HepG2 (cell line): ENCODE results near the gene NOL12. TPM values are rescaled to one million over a fixed set of nuclear protein-coding genes. Genes with fewer than 3 reads are reported as not detected.

Experiments used
- BCL6 ChIP-seq: IDR thresholded peaks from 2 replicates; pipeline ENCODE4 v1.6.1; 2016; ENCODE audit warnings: missing genetic modification reagents, missing compliant biosample characterization
- HDAC1 ChIP-seq: sonication (generic); formaldehyde crosslinking; IDR thresholded peaks from 2 replicates; pipeline ENCODE4 v1.5.1; 2020; ENCODE audit warnings: mild to moderate bottlenecking, missing genetic modification reagents
- HDAC6 ChIP-seq: fragments of 200-600 bp; sonication (generic); IDR thresholded peaks from 2 replicates; pipeline ENCODE4 v1.7.0; 2017; ENCODE audit warnings: mild to moderate bottlenecking, antibody characterized with exemption, low read length, low read depth
- HOXD1 ChIP-seq: sonication (generic); formaldehyde crosslinking; IDR thresholded peaks from 2 replicates; pipeline ENCODE4 v1.5.0; 2020; ENCODE audit warnings: missing genetic modification reagents
- KDM2A ChIP-seq: sonication (generic); formaldehyde crosslinking; IDR thresholded peaks from 2 replicates; pipeline ENCODE4 v1.4.0; 2020; ENCODE audit warnings: low read depth, missing genetic modification reagents, borderline replicate concordance
- KLF16 ChIP-seq, 2 experiments: sonication (generic) in 1 of 2; formaldehyde crosslinking in 1 of 2; IDR thresholded peaks; 2 replicates each; pipeline versions ENCODE4 v1.6.1 to v1.8.0; 2016 to 2023; ENCODE audit warnings: missing genetic modification reagents in 2 of 2, missing compliant biosample characterization in 1 of 2
- LCORL ChIP-seq, 2 experiments: fragments of 450-650 bp in 1 of 2; sonication (generic) in 1 of 2; formaldehyde crosslinking in 1 of 2; IDR thresholded peaks; 2 replicates each; pipeline versions ENCODE4 v1.5.0 to v1.6.1; 2017 to 2020; ENCODE audit warnings: antibody characterized with exemption in 1 of 2, missing genetic modification reagents in 1 of 2
- MAFK ChIP-seq, 2 experiments: IDR thresholded peaks in 1 of 2; conservative IDR thresholded peaks in 1 of 2; 2 replicates each; pipeline ENCODE4 v1.6.1; 2011; ENCODE audit warnings: improper control_type of control experiment in 2 of 2, low read length in 2 of 2
- PAXIP1 ChIP-seq: sonication (generic); formaldehyde crosslinking; conservative IDR thresholded peaks from 2 replicates; pipeline ENCODE4 v1.4.0; 2020; ENCODE audit warnings: mild to moderate bottlenecking, missing genetic modification reagents, moderate library complexity
- PHF8 ChIP-seq: sonication (generic); formaldehyde crosslinking; IDR thresholded peaks from 2 replicates; pipeline ENCODE4 v1.5.0; 2020; ENCODE audit warnings: missing genetic modification reagents
- POGK ChIP-seq: sonication (generic); formaldehyde crosslinking; conservative IDR thresholded peaks from 2 replicates; pipeline ENCODE4 v1.8.0; 2022; ENCODE audit warnings: mild to moderate bottlenecking, moderate library complexity, missing genetic modification reagents
- RELA ChIP-seq: sonication (generic); formaldehyde crosslinking; IDR thresholded peaks from 2 replicates; pipeline ENCODE4 v1.4.0; 2020; ENCODE audit warnings: missing genetic modification reagents
- SP4 ChIP-seq: sonication (generic); formaldehyde crosslinking; IDR thresholded peaks from 2 replicates; pipeline ENCODE4 v1.8.1; 2023; ENCODE audit warnings: mild to moderate bottlenecking, missing genetic modification reagents
- SSRP1 ChIP-seq: IDR thresholded peaks from 2 replicates; pipeline ENCODE4 v1.6.1; 2016; ENCODE audit warnings: control low read depth
- TCF12 ChIP-seq, 2 experiments: fragments of 450-650 bp in 1 of 2; sonication (generic) in 1 of 2; formaldehyde crosslinking in 1 of 2; IDR thresholded peaks; 2 replicates each; pipeline versions ENCODE4 v1.6.1 to v1.8.0; 2017 to 2022; ENCODE audit warnings: antibody characterized with exemption in 1 of 2, mild to moderate bottlenecking in 1 of 2, missing genetic modification reagents in 1 of 2, moderate library complexity in 1 of 2
- ZNF281 ChIP-seq: sonication (generic); formaldehyde crosslinking; IDR thresholded peaks from 2 replicates; pipeline ENCODE4 v1.4.0; 2020; ENCODE audit warnings: missing genetic modification reagents, borderline replicate concordance
- ZNF468 ChIP-seq: sonication (generic); formaldehyde crosslinking; IDR thresholded peaks from 2 replicates; pipeline ENCODE4 v1.8.0; 2022; ENCODE audit warnings: mild to moderate bottlenecking, moderate library complexity, missing genetic modification reagents
- ZNF724P ChIP-seq: sonication (generic); formaldehyde crosslinking; IDR thresholded peaks from 2 replicates; pipeline ENCODE4 v1.8.0; 2022; ENCODE audit warnings: missing genetic modification reagents, borderline replicate concordance
- ZNF891 ChIP-seq: sonication (generic); formaldehyde crosslinking; IDR thresholded peaks from 2 replicates; pipeline ENCODE4 v1.5.0; 2020; ENCODE audit warnings: mild to moderate bottlenecking, missing genetic modification reagents
- polyA plus RNA-seq, 8 experiments: library from polyadenylated mRNA; depleted of rRNA in 3 of 8; stranded (reverse) in 7 of 8; unstranded in 1 of 8; fragments of >200 nt; fragmentation: Illumina TruSeq in 4 of 8; extraction: Trizol in 4 of 8; gene quantifications; 2 replicates each; pipeline versions ENCODE4 v1.2.1 to v1.2.3, GENCODE V29; 2011 to 2016; ENCODE audit warnings: low read depth in 4 of 8, missing spikeins in 1 of 8, mixed read lengths in 1 of 8; ENCODE audit not compliant: insufficient read depth in 1 of 8
- total RNA-seq, 5 experiments: library from RNA; depleted of rRNA; stranded (reverse); fragments of >200 nt; fragmentation: Illumina TruSeq; extraction: Trizol; gene quantifications; 2 replicates each; pipeline ENCODE4 v1.2.3, GENCODE V29; 2016; ENCODE audit warnings: low read depth in 1 of 5

NOL12 gene
- total and polyA plus RNA-seq, 2 of the 13 experiments (the other 11 are each of a cell fraction or from before 2014, with no cell fraction given), result 14.3 to 31.4 TPM

GRCh38 chr22:37638391-37639069, 47.6 kb upstream of the NOL12 start (continued):
- TF ChIP-seq PAXIP1 (CRISPR knock-in tag) (peak; percentile 15; the same call in 1 of the 2 replicates), SSRP1 (CRISPR knock-in tag) (no peak), KDM2A (CRISPR knock-in tag) (no peak; the same call in 1 of the 2 replicates), ZNF891 (CRISPR knock-in tag) (no peak), POGK (CRISPR knock-in tag) (peak; percentile 68; the same call in 1 of the 2 replicates), ZNF281 (CRISPR knock-in tag) (no peak), LCORL (IDR thresholded peaks at IDR 0.05) (no peak), LCORL (CRISPR knock-in tag; IDR thresholded peaks at IDR 0.05) (peak; percentile 31; the same call in 1 of the 2 replicates), ZNF724P (CRISPR knock-in tag) (peak; percentile 76; the same call in 1 of the 2 replicates), HDAC1 (no peak), HDAC6 (no peak), KLF16 (CRISPR knock-in tag; IDR thresholded peaks at IDR 0.05) (no peak), PHF8 (CRISPR knock-in tag) (no peak), ZNF468 (CRISPR knock-in tag) (no peak), TCF12 (IDR thresholded peaks at IDR 0.05) (no peak), TCF12 (CRISPR knock-in tag; IDR thresholded peaks at IDR 0.05) (no peak), HOXD1 (CRISPR knock-in tag) (no peak), SP4 (peak; percentile 48; the same call in 1 of the 2 replicates), MAFK (conservative IDR thresholded peaks at IDR 0.05 in 1 of 2, IDR thresholded peaks at IDR 0.05 in 1 of 2; ENCODE audit: low read length in 2 of 2) (no peak), BCL6 (0 out of 2 replicates have a peak, but pooled peaks have one; percentile 15), RELA (CRISPR knock-in tag) (no peak)
